D721Med (cell line): ENCODE data around the gene CDH15.
"Not testable (repeated sequence)": the region's sequence is repeated elsewhere in the genome, so short reads cannot be mapped to it uniquely, and the experiment has no call there.

Experiments used
- DNase-seq: peaks from one replicate; pipeline ENCODE4 v3.0.0; 2011; ENCODE audit warnings: low spot score; ENCODE audit not compliant: insufficient read length
- FAIRE-seq: peaks from 2 replicates; lab custom pipeline; 2011; peaks lifted over from hg19 to GRCh38; lab: Jason Lieb, UNC
- TF ChIP-seq, protein P1 (sequence below): IDR thresholded peaks from 2 replicates; pipeline ENCODE4 v1.5.1; 2012; ENCODE audit warnings: mild to moderate bottlenecking, control low read depth; ENCODE audit not compliant: insufficient read depth; ENCODE audit errors: missing control alignments

The CDH15 gene

GRCh38 chr16:89179656-89180315 lies 8.2 kb downstream of the CDH15 start:
- FAIRE-seq (no peak), DNase-seq (no peak)
- TF ChIP-seq, protein P1, sequence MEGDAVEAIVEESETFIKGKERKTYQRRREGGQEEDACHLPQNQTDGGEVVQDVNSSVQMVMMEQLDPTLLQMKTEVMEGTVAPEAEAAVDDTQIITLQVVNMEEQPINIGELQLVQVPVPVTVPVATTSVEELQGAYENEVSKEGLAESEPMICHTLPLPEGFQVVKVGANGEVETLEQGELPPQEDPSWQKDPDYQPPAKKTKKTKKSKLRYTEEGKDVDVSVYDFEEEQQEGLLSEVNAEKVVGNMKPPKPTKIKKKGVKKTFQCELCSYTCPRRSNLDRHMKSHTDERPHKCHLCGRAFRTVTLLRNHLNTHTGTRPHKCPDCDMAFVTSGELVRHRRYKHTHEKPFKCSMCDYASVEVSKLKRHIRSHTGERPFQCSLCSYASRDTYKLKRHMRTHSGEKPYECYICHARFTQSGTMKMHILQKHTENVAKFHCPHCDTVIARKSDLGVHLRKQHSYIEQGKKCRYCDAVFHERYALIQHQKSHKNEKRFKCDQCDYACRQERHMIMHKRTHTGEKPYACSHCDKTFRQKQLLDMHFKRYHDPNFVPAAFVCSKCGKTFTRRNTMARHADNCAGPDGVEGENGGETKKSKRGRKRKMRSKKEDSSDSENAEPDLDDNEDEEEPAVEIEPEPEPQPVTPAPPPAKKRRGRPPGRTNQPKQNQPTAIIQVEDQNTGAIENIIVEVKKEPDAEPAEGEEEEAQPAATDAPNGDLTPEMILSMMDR: no peak

DNA sequence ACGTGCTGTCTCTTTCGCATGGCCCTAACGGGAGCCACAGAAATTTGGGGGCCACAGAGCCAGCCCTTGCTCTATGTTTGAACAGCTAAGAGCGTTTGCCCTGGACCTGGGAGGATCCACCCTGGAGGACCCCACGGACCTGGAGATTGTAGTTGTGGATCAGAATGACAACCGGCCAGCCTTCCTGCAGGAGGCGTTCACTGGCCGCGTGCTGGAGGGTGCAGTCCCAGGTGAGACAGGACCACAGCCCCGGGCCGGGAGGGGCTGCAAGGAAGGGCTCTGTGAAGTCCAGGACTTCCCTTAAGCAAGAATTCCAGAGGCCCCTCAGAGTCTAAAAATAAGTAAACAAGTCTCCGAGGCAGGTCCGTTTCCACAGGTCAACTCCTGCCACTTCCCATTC lies 11.9 kb downstream of the CDH15 start:
- DNase-seq (no peak), FAIRE-seq (no peak)
- TF ChIP-seq, protein P1: no peak

- DNase-seq (no peak), FAIRE-seq (no peak)
- TF ChIP-seq, protein P1: no peak
These were observed 12.6 kb downstream of the CDH15 start for GRCh38 chr16:89183975-89184676.

GRCh38 chr16:89184677-89184932 lies 13.1 kb downstream of the CDH15 start:
- no peak for FAIRE-seq
- TF ChIP-seq, protein P1: no peak
- DNase-seq: no peak

DNA sequence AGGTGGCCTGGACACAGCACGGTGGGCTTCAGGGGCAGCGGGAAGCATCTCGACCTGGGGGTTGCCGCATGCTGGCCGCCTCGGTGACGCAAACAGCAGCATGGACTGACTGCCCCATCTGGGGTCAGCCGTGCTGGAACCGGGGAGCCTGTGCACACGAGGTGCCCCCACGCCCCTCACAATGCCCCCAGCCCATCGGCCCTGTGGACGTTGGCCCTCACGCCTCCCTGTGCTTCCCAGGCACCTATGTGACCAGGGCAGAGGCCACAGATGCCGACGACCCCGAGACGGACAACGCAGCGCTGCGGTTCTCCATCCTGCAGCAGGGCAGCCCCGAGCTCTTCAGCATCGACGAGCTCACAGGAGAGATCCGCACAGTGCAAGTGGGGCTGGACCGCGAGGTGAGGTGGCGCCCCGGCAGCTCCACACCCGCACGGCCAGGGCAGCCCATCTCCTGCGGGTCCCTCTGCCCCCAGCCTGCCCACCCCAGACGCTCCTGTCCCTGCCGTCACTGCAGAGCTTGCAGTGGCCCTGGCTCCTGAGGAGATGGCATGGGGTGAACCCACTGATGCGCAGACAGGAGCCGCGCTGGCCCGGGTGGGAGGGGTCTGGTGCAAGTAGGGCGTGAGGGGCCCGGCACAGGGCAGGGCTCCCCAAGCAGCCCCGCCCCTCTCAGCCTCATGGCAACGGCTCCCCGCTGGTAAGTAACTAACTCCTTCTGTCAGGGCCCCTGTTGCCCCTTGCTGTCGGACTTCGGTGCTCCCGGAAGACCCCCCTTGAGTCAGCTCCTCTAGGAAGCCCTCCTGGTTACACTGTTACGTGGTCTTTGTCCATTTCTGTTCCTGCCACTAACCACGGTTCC lies 13.6 kb downstream of the CDH15 start:
- TF ChIP-seq, protein P1: no peak
- DNase-seq (no peak), FAIRE-seq (no peak)

DNA sequence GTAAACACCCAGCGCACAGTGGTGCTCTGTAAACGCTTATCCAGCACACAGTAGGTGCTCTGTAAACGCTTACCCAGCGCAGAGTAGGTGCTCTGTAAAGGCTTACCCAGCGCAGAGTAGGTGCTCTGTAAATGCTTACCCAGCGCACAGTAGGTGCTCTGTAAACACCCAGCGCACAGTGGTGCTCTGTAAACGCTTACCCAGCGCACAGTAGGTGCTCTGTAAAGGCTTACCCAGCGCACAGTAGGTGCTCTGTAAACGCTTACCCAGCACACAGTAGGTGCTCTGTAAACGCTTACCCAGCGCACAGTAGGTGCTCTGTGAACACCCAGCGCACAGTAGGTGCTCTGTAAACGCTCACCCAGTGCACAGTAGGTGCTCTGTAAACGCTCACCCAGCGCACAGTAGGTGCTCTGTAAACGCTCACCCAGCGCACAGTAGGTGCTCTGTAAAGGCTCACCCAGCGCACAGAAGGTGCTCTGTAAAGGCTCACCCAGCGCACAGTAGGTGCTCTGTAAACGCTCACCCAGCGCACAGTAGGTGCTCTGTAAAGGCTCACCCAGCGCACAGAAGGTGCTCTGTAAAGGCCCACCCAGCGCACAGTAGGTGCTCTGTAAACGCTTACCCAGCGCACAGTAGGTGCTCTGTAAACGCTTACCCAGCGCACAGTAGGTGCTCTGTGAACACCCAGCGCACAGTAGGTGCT lies 14.5 kb downstream of the CDH15 start:
- FAIRE-seq, DNase-seq: not testable (repeated sequence)

GRCh38 chr16:89186593-89187031 lies 15.1 kb downstream of the CDH15 start:
- not testable (repeated sequence) for FAIRE-seq, DNase-seq
